DOHH2 (cell line): ENCODE data around the gene HMCES.

Experiments
- H3F3A ChIP-seq: fragments of 200-600 bp; sonication (generic), shearing (Covaris generic); 2 replicates; pipeline ENCODE4 v1.6.0; 2016; ENCODE audit warnings: antibody characterized with exemption, mild to moderate bottlenecking; ENCODE audit not compliant: control insufficient read depth, insufficient read depth
- H3K27ac ChIP-seq: fragments of 200-600 bp; sonication (generic); 2 replicates; pipeline ENCODE4 v1.5.1; 2014; ENCODE audit warnings: low read depth, mild to moderate bottlenecking, low read length, moderate library complexity
- H3K27me3 ChIP-seq: fragments of 200-600 bp; sonication (generic); 2 replicates; pipeline ENCODE4 v1.6.1; 2014; ENCODE audit warnings: mild to moderate bottlenecking, low read length, mixed read lengths; ENCODE audit not compliant: control insufficient read depth
- H3K36me3 ChIP-seq: fragments of 200-600 bp; sonication (generic); 2 replicates; pipeline ENCODE4 v1.6.1; 2014; ENCODE audit warnings: mild to moderate bottlenecking, low read length, moderate library complexity, mixed read lengths; ENCODE audit not compliant: control insufficient read depth
- H3K4me1 ChIP-seq: fragments of 200-600 bp; sonication (generic); 2 replicates; pipeline ENCODE4 v1.6.1; 2014; ENCODE audit warnings: mild to moderate bottlenecking, low read length, mixed read lengths; ENCODE audit not compliant: control insufficient read depth
- H3K4me2 ChIP-seq: fragments of 200-600 bp; sonication (generic); 2 replicates; pipeline ENCODE4 v1.6.0; 2014; ENCODE audit warnings: mild to moderate bottlenecking, low read length, moderate library complexity
- H3K4me3 ChIP-seq: fragments of 200-600 bp; sonication (generic); 2 replicates; pipeline ENCODE4 v1.5.1; 2014; ENCODE audit warnings: mild to moderate bottlenecking, low read length, mixed read lengths
- H3K79me2 ChIP-seq: fragments of 200-600 bp; sonication (generic); 2 replicates; pipeline ENCODE4 v1.6.1; 2014; ENCODE audit warnings: mild to moderate bottlenecking, low read length, mixed read lengths; ENCODE audit not compliant: control insufficient read depth
- H3K9me2 ChIP-seq: fragments of 200-600 bp; sonication (generic); replicated peaks from 2 replicates; pipeline ENCODE4 v1.6.1; 2014; ENCODE audit warnings: mild to moderate bottlenecking, low read length, mixed read lengths; ENCODE audit not compliant: control insufficient read depth
- H3K9me3 ChIP-seq: fragments of 200-600 bp; sonication (generic); 2 replicates; pipeline ENCODE4 v1.6.1; 2014; ENCODE audit warnings: antibody characterized with exemption, low read length, mixed read lengths; ENCODE audit not compliant: control insufficient read depth, insufficient read depth
- H4K20me1 ChIP-seq: fragments of 200-600 bp; sonication (generic); 2 replicates; pipeline ENCODE4 v1.6.0; 2014; ENCODE audit warnings: low read depth, mild to moderate bottlenecking, antibody characterized with exemption, low read length, moderate library complexity; ENCODE audit not compliant: control insufficient read depth, insufficient read depth
- EZH2phosphoT487 ChIP-seq: fragments of 200-600 bp; sonication (generic); IDR thresholded peaks from 2 replicates; pipeline ENCODE4 v1.6.1; 2017; ENCODE audit warnings: borderline replicate concordance, mild to moderate bottlenecking, antibody characterized with exemption, low read length, moderate library complexity, mixed read lengths
- TF ChIP-seq, protein P1 (sequence below): fragments of 200-600 bp; sonication (generic); IDR thresholded peaks from one replicate; pipeline ENCODE4 v1.5.1; 2014; ENCODE audit warnings: antibody characterized with exemption, mild to moderate bottlenecking, low read depth, low read length; ENCODE audit not compliant: poor library complexity, severe bottlenecking

HMCES gene

DNA sequence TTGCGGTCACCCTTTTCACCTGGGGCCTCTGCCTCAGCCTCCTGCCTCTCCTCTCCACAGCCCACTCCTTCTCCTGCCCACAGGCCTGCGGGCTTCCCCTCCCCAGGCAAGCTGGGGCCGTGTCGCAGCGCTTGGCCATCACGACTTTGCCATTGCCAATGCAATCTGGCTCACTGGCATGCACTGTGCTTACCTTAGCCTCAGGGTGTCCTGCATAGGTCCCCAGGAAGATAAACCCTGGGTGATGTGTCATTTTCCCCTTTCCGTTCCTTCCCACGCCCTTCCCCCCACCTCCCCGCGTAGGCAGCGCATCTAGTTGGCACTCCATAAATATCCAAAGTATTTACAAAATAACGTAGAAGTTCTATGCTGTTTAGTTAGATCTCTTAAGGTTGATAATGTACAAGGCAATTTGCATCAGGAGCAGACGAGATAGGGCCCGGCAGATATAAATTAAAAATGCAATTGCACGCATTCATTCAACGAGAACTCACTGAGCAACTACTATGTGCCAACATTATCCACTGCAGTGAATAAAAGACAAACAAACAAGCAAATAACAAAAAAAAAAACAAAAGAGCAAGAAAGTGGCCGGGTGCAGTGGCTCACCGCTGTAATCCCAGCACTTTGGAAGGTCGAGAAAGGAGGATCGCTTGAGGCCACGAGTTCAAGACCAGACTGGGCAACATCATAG lies 30.2 kb upstream of the HMCES start:
- Histone ChIP-seq H3K27me3 (no peaks in the 10 kb centered on the region), H3K4me3 (peak overlapping the region; percentile 93), H3K4me2 (peak overlapping the region; percentile 97), H4K20me1 (0 out of 2 replicates have a peak, but pooled peaks cover 2% of the 10 kb centered on the region), H3K9me3 (no peaks in the 10 kb centered on the region), H3K27ac (no peak overlapping the region), H3K9me2 (no peaks in the 10 kb centered on the region), H3K4me1 (peaks cover 28% of the 10 kb centered on the region), H3F3A (peaks cover 7% of the 10 kb centered on the region; the same call in 1 of the 2 replicates), H3K36me3 (peaks cover 27% of the 10 kb centered on the region), H3K79me2 (peaks cover 30% of the 10 kb centered on the region)
- TF ChIP-seq EZH2phosphoT487: no peak
- TF ChIP-seq, protein P1, sequence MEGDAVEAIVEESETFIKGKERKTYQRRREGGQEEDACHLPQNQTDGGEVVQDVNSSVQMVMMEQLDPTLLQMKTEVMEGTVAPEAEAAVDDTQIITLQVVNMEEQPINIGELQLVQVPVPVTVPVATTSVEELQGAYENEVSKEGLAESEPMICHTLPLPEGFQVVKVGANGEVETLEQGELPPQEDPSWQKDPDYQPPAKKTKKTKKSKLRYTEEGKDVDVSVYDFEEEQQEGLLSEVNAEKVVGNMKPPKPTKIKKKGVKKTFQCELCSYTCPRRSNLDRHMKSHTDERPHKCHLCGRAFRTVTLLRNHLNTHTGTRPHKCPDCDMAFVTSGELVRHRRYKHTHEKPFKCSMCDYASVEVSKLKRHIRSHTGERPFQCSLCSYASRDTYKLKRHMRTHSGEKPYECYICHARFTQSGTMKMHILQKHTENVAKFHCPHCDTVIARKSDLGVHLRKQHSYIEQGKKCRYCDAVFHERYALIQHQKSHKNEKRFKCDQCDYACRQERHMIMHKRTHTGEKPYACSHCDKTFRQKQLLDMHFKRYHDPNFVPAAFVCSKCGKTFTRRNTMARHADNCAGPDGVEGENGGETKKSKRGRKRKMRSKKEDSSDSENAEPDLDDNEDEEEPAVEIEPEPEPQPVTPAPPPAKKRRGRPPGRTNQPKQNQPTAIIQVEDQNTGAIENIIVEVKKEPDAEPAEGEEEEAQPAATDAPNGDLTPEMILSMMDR: no peak

DNA sequence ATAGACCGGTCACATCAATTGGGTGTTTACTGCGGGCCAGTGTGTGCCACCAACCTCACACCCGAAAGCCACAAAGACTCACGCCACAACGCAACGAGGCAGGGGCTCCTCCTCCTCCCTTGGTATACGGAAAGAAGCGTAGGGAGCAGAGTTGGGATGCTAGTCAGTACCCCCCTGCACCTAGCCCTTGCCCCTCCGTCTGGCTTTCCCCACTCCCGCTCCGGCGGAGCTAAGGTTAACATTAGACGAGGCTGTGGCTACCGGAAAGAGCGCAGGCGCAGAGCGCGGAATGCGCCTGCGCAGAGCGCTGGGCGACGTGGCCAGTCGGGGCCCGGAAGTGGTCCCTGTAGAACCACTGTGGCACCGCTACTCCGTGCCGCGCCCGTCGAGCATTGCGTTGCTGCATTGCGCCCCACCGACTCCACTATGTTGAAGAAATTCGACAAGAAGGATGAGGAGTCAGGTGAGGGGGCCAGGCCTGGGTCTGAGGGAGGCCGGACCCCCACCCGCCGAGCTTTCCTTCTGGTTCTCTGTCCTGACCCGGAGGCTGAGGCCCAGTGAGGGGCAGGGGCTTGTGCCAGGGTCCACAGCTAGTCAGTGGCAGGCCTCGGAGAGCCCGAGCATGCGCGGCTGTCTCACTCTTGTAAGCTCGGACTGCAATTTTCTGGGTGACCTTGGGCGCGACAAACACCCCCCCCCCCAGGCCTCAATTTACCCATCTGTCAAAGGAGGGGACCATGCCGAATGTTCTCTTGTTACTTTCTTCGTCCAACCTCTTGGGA lies 29.2 kb upstream of the HMCES start, which contains the start of gene COPG1:
TSS of gene COPG1 (plus strand) at position 323 of the 782 bp plus-strand sequence. CDS start at position 427, 104 bp downstream.
- H4K20me1 ChIP-seq: 0 out of 2 replicates have a peak, but pooled peaks cover 2% of the 10 kb centered on the region
- H3K27me3 ChIP-seq: no peaks in the 10 kb centered on the region
- H3K36me3 ChIP-seq: peaks cover 34% of the 10 kb centered on the region
- peaks cover 7% of the 10 kb centered on the region; the same call in 1 of the 2 replicates for H3F3A ChIP-seq
- no peaks in the 10 kb centered on the region for H3K9me3 ChIP-seq
- peaks cover 28% of the 10 kb centered on the region for H3K4me1 ChIP-seq
- peak within 1 kb of the TSS; percentile 53 for H3K27ac ChIP-seq
- no peak for TF ChIP-seq EZH2phosphoT487
- TF ChIP-seq, protein P1: no peak
- peak within 1 kb of the TSS; percentile 97 for H3K4me2 ChIP-seq
- peaks cover 30% of the 10 kb centered on the region for H3K79me2 ChIP-seq
- H3K9me2 ChIP-seq: no peaks in the 10 kb centered on the region
- peak within 1 kb of the TSS; percentile 93 for H3K4me3 ChIP-seq

DNA sequence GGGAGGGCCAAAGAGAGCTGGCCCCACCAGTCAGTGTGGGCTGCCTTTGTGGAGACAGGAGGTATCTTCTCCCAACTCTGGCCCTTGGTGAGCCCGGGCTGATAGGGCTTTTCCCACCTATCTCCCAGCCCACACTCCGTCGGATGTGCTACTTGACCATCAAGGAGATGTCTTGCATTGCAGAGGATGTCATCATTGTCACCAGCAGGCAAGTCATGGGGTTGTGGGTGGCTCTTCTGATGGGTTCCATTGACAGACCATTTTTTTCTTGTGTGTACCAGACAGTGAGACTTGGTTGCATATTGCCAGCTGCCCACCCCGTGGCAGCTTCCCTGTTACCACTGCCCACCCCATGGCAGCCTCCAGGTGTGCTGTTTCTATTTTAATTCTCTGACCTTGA lies 25.9 kb upstream of the HMCES start:
- H3K79me2 ChIP-seq: peaks cover 30% of the 10 kb centered on the region
- no peaks in the 10 kb centered on the region for H3F3A ChIP-seq
- no peaks in the 10 kb centered on the region for H3K9me3 ChIP-seq
- peaks cover 63% of the 10 kb centered on the region for H3K36me3 ChIP-seq
- H3K27ac ChIP-seq: no peak overlapping the region
- no peaks in the 10 kb centered on the region for H3K27me3 ChIP-seq
- peaks cover 16% of the 10 kb centered on the region for H3K4me1 ChIP-seq
- no peak overlapping the region for H3K4me2 ChIP-seq
- 0 out of 2 replicates have a peak, but pooled peaks cover 2% of the 10 kb centered on the region for H4K20me1 ChIP-seq
- H3K4me3 ChIP-seq: no peak overlapping the region
- no peak for TF ChIP-seq EZH2phosphoT487
- TF ChIP-seq, protein P1: no peak
- H3K9me2 ChIP-seq: no peaks in the 10 kb centered on the region
